ENCODE measurements around the gene MUC21.
"Not testable (repeated sequence)": the region's sequence is repeated elsewhere in the genome, so short reads cannot be mapped to it uniquely, and the experiment has no call there.

The MUC21 gene

GRCh38 chr6:30997301-30997700 is 13.8 kb downstream of the MUC21 start:
- no peak for DNase-seq (ENCODE audit: low read depth)
- no peak for TF ChIP-seq CTCF (conservative IDR thresholded peaks at IDR 0.05; ENCODE audit: low read depth, low read length)
- H3K4me3 ChIP-seq (ENCODE audit: low read length): no peak overlapping the region

GRCh38 chr6:30998785-30999184 is 15.3 kb downstream of the MUC21 start:
- H3K4me3 ChIP-seq (ENCODE audit: low read length): no peak overlapping the region
- DNase-seq (ENCODE audit: low read depth): no peak
- TF ChIP-seq CTCF (conservative IDR thresholded peaks at IDR 0.05; ENCODE audit: low read depth, low read length): no peak

DNA sequence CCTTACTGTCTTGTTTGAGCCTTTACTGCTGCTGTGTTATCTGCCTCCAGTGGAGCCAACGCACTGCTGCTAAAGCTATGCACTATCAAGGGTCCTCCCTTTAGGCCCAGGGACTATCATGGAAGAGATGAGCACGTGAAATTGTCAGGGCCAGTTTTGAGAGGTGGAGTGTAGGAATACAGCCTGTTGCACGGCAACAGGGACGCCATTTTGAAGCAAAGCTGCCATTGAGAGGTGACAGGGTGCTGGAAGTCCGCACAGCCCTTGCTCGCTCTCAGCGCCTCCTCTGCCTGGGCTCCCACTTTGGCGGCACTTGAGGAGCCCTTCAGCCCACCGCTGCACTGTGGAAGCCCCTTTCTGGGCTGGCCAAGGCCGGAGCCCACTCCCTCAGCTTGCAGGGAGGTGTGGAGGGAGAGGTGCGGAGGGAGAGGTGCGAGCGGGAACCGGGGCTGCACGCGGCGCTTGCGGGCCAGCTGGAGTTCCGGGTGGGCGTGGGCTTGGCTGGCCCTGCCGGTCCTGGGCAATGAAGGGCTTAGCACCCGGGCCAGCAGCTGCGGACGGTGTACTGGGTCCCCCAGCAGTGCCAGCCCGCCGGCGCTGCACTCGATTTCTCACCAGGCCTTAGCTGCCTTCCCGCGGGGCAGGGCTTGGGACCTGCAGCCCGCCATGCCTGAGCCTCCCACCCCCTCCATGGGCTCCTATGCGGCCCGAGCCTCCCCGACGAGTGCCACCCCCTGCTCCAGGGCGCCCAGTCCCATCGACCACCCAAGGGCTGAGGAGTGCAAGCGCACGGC is 16.7 kb downstream of the MUC21 start:
- not testable (repeated sequence) for H3K4me3 ChIP-seq (ENCODE audit: low read length); DNase-seq (ENCODE audit: low read depth)

DNA sequence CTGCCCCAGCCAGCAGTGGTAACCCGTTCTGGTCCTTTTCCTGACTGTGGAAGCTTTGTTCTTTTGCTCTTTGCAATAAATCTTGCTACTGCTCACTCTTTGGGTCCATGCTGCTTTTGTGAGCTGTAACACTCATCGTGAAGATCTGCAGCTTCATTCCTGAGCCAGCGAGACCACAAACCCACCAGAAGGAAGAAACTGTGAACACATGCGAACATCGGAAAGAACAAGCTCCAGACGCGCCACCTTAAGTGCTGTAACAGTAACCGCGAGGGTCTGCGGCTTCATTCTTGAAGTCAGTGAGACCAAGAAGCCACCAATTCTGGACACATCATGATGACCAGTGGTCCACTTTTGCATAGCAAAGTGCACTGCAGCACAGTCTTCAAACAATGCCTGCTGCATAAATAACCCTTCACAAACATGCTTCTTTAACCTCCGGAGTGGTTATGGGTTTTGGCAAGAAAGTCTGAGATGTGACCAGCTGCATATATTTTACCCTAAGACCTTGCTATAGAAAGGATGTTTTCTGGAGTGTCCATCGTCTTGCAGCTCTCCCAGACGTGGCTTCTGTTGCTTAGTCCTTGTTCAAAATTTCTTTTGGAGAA is 17.9 kb downstream of the MUC21 start:
- no peak overlapping the region for H3K4me3 ChIP-seq (ENCODE audit: low read length)
- TF ChIP-seq CTCF (conservative IDR thresholded peaks at IDR 0.05; ENCODE audit: low read depth, low read length): no peak
- DNase-seq (ENCODE audit: low read depth): no peak

- no peak for DNase-seq (ENCODE audit: low read depth)
- no peak for TF ChIP-seq CTCF (conservative IDR thresholded peaks at IDR 0.05; ENCODE audit: low read depth, low read length)
- H3K4me3 ChIP-seq (ENCODE audit: low read length): no peak overlapping the region
Measured at GRCh38 chr6:31002471-31002870, 19.0 kb downstream of the MUC21 start.

GRCh38 chr6:31004794-31005193 is 21.3 kb downstream of the MUC21 start:
- TF ChIP-seq CTCF (conservative IDR thresholded peaks at IDR 0.05; ENCODE audit: low read depth, low read length): no peak
- no peak overlapping the region for H3K4me3 ChIP-seq (ENCODE audit: low read length)
- no peak for DNase-seq (ENCODE audit: low read depth)

DNA sequence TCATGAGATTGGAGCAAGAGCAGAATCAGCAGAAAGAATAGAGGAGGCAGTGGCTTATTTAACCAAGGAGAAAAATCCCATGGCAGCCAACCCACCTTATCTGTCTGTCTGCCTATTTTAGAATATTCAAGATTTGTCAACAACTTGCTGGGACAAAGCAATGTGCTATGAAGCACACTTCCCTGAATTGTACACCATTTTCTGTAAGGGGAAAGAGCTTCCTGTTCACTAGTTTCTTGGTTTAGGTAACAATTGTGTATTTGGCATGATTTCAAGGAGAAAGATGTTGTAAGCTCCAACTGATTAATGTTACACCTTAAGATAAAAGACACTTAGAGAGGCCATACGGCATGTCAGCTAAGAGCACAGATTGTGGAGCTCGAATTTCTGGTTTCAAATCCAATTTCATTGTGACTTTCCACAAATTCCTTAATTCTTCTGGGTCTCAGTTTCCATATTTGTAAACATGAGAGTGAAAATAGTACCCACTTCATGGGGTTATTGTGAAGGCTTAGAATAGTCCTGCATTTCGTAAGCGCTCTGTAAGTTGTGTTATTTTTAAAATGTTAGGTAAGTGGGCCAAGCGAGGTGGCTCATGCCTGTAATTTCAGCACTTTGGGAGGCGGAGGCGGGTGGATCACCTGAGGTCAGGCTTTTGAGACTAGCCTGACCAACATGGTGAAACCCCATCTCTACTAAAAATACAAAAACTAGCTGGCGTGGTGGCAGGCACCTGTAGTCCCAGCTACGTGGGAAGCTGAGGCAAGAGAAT is 21.9 kb downstream of the MUC21 start:
- no peak overlapping the region for H3K4me3 ChIP-seq (ENCODE audit: low read length)
- no peak for DNase-seq (ENCODE audit: low read depth)
- TF ChIP-seq CTCF (conservative IDR thresholded peaks at IDR 0.05; ENCODE audit: low read depth, low read length): no peak

All from retinal pigment epithelial cell (primary cell).